ENCODE results near the gene DSCAM.
"Not testable (repeated sequence)": the region's sequence is repeated elsewhere in the genome, so short reads cannot be mapped to it uniquely, and the experiment has no call there.

Gene DSCAM

GRCh38 chr21:40282912-40283886, 563.8 kb downstream of the DSCAM start:
- no peak for DNase-seq

GRCh38 chr21:40278345-40278744, 568.6 kb downstream of the DSCAM start:
- no peak for DNase-seq

GRCh38 chr21:40276001-40276400, 571.0 kb downstream of the DSCAM start:
- DNase-seq, result no peak

DNA sequence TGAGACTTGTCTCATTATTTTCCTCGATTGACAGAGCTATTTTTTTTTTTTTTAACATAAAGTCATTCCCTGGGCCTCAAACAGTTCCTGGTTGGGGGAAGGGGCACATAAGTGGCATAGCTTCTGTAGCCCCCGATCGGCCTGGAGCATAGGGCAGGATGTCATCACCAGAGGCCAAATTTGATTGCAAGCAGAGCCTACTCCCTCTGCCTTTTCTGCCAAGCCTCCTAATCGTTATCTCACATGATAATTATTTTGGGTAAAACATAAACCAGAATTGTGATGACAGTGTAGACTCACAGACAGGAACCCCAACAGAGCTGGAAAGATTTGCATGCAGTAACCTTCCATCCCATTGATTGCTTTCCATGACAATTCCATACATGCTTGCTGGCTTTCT, 574.9 kb downstream of the DSCAM start:
- DNase-seq, result no peak

DNA sequence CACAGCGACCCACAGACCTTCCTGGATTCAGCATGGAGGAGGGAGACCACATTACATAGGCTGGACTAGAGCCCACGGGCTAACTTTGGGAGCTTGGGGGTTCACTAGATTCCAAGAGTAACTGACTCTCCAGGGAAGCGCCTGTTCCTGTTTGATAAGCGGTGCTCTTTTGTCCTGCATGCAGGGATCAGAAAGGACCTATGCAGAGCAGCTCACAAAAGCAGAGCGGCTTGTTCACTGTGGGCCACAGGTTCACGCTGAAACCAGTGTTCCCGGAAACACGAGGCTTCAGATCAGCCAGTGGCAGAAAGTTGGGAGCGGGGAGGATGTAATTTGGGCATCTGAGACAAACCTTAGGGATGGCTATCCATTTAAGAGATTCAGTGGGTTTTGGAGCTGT, 575.8 kb downstream of the DSCAM start:
- no peak for DNase-seq

DNA sequence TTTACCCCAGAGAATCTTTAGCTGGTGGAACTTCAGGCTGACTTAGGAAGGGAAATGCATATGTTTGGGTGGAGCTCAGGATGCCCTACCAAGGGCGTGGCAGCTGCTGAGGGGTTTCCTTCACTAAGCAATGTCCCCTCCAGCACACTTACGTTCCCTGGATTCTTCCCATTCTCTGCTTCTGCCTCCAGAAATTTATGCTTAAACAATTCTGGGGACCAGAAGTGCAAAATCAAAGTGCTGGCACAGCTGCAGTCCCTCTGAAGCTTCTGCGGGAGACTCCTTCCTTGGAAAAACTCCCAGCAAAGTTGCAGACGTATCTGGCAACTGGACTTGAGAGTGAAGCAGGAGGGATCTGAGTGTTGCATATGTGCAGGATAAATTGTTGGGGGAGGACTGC, 576.9 kb downstream of the DSCAM start:
- DNase-seq, result no peak

GRCh38 chr21:40269239-40269638, 577.7 kb downstream of the DSCAM start:
- DNase-seq, result no peak

- DNase-seq, result not testable (repeated sequence)
These were observed 588.5 kb downstream of the DSCAM start for GRCh38 chr21:40258456-40258855.

DNA sequence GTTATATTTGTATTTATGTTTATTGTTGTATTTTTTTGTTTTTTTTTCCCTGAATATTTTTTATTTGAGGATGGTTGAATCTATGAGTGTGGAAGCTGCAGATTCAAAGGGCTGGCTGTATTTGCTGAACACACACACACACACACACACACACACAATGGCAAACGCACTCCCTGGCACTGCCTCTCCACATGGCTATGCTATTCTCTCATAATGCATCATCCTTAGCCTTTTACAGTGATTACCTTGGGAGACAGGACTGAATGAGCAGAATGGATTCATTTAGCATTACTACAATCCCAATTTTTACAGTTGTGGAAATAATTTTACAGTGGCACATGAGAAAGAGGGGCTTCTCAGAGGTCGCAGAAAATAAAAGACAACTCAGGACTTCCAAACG, 589.6 kb downstream of the DSCAM start:
- DNase-seq, result no peak

GRCh38 chr21:40255518-40256444, 591.2 kb downstream of the DSCAM start:
- DNase-seq, result no peak

- peak; percentile 75 for DNase-seq
These were observed 592.2 kb downstream of the DSCAM start for GRCh38 chr21:40254540-40255465.

DNA sequence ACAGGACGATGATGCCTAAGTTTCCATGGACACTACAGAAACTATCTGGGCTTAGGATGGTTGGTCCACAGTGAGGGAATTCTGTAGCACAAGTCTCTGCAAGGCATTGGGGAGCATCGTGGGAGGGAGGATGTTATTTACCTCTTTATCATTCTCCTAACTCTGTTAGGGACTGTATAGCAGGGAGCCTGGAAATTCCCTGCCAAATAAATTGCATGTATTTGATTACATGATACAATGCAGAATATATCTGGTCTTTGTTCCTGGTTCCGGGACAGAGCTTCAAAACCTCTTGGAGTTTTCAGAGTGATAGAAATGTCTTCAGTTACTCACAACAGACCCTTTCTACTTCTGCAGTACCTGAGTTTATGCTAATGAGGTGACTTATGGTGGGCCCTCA, 593.8 kb downstream of the DSCAM start:
- no peak for DNase-seq

- DNase-seq, result no peak
These were observed 596.3 kb downstream of the DSCAM start for GRCh38 chr21:40250514-40251294.

- DNase-seq, result no peak
These were observed 602.0 kb downstream of the DSCAM start for GRCh38 chr21:40244981-40245380.

- no peak for DNase-seq
These were observed 603.3 kb downstream of the DSCAM start for GRCh38 chr21:40243685-40244084.

- no peak for DNase-seq
These were observed 604.2 kb downstream of the DSCAM start for GRCh38 chr21:40242586-40243265.

DNA sequence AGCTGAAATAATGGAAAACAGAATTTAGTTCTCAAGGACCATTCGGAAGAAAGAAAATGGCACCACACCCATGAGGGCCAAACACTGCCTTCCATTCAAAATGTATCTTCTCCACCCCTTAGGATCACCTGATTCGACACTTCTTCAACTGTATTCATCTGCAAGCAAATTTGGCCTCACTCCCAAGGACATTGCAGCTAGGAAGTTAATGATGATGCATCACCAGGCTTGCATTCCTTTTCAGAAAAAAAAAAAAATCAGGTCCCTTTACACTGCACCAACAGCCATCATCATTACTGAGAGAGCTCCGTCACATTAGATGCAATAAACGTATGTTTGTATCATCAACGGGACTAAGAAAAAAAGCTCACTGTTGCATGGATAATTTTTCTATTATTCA, 611.4 kb downstream of the DSCAM start:
- no peak for DNase-seq

DNA sequence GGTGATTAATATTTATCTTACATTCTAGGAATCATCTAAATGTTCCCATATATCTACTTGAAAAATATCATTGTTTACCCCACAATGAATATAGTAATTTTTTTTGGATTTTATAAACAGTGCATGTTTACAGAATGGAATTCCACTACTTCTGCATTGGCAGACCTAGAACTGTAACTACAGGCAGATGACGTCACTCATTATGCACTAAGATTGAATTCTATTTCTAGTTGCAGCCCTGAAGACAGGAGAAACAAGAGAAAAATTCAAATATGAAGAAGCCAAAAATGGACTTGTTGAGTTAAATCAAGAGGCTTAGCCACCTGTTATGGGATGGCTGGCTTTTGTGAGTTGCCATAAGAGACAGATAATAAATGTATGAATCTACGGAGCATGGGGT, 615.0 kb downstream of the DSCAM start:
- DNase-seq, result no peak

DNA sequence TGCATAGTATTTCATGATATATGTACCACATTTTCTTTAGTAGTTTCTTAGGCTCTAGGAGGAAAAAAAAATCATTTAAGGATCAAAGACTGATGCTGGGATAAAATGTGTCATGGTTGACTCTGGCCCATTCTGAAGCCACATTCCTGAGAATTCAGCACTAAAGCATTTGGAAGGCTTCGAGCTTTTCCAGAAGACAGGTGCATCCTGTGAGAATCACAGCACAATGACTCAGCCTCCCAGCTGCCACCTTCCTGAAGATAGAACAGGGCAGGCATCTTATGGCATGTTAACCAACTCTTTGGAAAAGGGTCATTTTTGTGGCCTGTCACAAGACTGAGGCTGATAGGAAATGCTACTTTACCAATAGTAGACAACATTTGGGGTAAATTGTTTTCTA, 619.9 kb downstream of the DSCAM start:
- no peak for DNase-seq

GRCh38 chr21:40215941-40216340, 631.0 kb downstream of the DSCAM start:
- no peak for DNase-seq

DNA sequence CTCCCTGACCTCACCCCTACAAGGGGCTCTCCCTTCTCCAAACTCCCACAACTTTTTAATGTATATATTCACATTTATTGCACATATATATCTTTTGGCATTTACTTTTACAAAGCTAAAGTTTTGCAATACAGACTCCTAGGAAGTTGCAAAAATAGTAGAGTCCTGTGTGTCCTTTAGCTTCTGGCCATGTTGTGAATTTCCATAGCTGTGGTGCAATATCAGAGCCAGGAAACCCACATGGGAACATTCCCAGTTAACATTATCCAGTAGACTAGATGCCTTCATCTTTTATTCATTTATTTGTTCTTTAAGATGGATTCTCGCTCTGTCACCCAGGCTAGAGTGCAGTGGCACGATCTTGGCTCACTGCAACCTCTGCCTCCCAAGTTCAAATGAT, 636.7 kb downstream of the DSCAM start:
- no peak for DNase-seq
